SJCRH30 (cell line): ENCODE measurements around the gene SHISA4. TPM values are rescaled to one million over a fixed set of nuclear protein-coding genes. Genes with fewer than 3 reads are reported as not detected.
"Not testable (repeated sequence)": the region's sequence is repeated elsewhere in the genome, so short reads cannot be mapped to it uniquely, and the experiment has no call there.

Experiments
- DNase-seq, 2 experiments: peaks; one replicate each; pipeline ENCODE4 v3.0.0-alpha.2; 2015 to 2020
- H3K27ac ChIP-seq: fragments of 250-450 bp; sonication (Bioruptor Pico); 2 replicates; pipeline ENCODE4 v1.5.1; 2020; ENCODE audit warnings: mild to moderate bottlenecking, moderate library complexity
- H3K27me3 ChIP-seq: fragments of 250-450 bp; sonication (Bioruptor Pico); 2 replicates; pipeline ENCODE4 v1.5.1; 2020; ENCODE audit warnings: mild to moderate bottlenecking, moderate library complexity
- H3K36me3 ChIP-seq: fragments of 250-450 bp; sonication (Bioruptor Pico); 2 replicates; pipeline ENCODE4 v1.5.1; 2020; ENCODE audit warnings: mild to moderate bottlenecking, moderate library complexity
- H3K4me1 ChIP-seq: fragments of 250-450 bp; sonication (Bioruptor Pico); 2 replicates; pipeline ENCODE4 v1.5.1; 2020; ENCODE audit warnings: mild to moderate bottlenecking, moderate library complexity
- H3K4me3 ChIP-seq: fragments of 250-450 bp; sonication (Bioruptor Pico); 2 replicates; pipeline ENCODE4 v1.5.1; 2020; ENCODE audit warnings: mild to moderate bottlenecking, moderate library complexity
- H3K9me3 ChIP-seq: fragments of 250-450 bp; sonication (Bioruptor Pico); replicated peaks from 2 replicates; pipeline ENCODE4 v1.5.1; 2020; ENCODE audit warnings: mild to moderate bottlenecking, moderate library complexity
- total RNA-seq: library from RNA; depleted of rRNA; stranded (reverse); fragments of >200 nt; shearing (Covaris generic); gene quantifications from 2 replicates; pipeline ENCODE4 v1.2.3, GENCODE V29; 2014

Gene SHISA4
- total RNA-seq, 1 experiment from 2014 or later = 3.8 TPM

GRCh38 chr1:201899683-201900429 is 11.2 kb downstream of the SHISA4 start:
- no peak for DNase-seq
- Histone ChIP-seq H3K9me3 (no peaks in the 10 kb centered on the region), H3K4me1 (peaks cover 16% of the 10 kb centered on the region), H3K27me3 (0 out of 2 replicates have a peak, but pooled peaks cover 1% of the 10 kb centered on the region), H3K4me3 (no peak overlapping the region), H3K36me3 (no peaks in the 10 kb centered on the region), H3K27ac (no peak overlapping the region)

DNA sequence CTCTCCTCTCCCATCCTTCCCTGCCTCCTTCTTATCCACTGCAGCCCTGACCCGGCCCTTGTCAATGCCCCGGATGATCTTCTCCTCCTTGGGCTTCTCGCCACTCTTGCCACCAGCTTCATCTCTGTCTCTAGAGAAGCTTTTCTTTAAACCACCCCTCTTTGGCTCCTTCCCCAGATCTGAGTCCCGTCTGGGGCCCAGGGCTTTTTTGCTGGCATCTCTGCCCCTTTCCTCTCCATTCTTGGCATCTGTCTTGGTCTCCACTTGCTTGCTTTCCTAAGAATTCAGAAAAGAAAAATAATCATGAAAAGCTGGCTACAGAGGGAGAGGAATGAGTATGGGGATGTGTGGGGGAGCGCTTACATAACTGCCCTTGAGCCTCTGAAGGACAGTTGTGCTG is 11.8 kb downstream of the SHISA4 start:
- H3K4me3 ChIP-seq = no peak overlapping the region
- no peak for DNase-seq
- no peaks in the 10 kb centered on the region for H3K9me3 ChIP-seq
- H3K36me3 ChIP-seq = no peaks in the 10 kb centered on the region
- peaks cover 16% of the 10 kb centered on the region for H3K4me1 ChIP-seq
- no peak overlapping the region for H3K27ac ChIP-seq
- 0 out of 2 replicates have a peak, but pooled peaks cover 3% of the 10 kb centered on the region for H3K27me3 ChIP-seq

DNA sequence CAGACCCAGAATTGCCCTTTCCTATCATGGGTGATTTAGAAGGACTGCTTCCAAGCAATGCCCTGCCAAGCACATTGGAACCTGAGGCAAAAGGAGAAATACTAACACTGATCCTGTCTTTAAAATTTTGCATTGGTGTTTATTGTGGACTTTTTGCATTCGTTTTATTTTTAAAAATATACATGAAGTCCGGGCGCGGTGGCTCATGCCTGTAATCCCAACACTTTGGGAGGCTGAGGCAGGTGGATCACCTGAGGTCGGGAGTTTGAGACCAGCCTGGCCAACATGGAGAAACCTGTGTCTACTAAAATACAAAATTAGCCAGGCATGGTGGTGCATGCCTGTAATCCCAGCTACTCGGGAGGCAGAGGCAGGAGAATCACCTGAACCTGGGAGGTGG is 12.3 kb downstream of the SHISA4 start:
- H3K27ac ChIP-seq, DNase-seq, H3K4me3 ChIP-seq, H3K36me3 ChIP-seq, H3K27me3 ChIP-seq, H3K9me3 ChIP-seq: not testable (repeated sequence)
- peaks cover 17% of the 10 kb centered on the region for H3K4me1 ChIP-seq

DNA sequence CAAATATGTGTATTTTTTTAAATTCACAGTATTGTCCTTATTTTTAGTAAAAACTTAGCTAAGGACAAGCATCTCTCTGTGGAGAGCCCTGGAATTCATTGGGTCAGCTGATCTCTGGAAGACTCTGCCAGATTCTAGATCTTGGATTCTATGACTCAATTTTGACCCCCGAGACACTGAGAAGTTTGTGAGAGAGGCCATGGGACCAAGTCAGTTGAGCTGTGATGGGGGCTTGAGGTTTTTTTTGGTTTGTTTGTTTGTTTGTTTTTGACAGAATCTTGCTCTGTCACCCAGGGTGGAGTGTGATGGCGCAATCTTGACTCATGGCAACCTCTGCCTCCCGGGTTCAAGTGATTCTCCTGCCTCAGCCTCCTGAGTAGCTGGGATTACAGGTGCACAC is 13.5 kb downstream of the SHISA4 start:
- Histone ChIP-seq H3K27me3 (peaks cover 3% of the 10 kb centered on the region; the same call in 1 of the 2 replicates), H3K4me3 (no peak overlapping the region), H3K27ac (no peak overlapping the region), H3K4me1 (peaks cover 21% of the 10 kb centered on the region), H3K9me3 (no peaks in the 10 kb centered on the region), H3K36me3 (no peaks in the 10 kb centered on the region)
- DNase-seq = no peak

DNA sequence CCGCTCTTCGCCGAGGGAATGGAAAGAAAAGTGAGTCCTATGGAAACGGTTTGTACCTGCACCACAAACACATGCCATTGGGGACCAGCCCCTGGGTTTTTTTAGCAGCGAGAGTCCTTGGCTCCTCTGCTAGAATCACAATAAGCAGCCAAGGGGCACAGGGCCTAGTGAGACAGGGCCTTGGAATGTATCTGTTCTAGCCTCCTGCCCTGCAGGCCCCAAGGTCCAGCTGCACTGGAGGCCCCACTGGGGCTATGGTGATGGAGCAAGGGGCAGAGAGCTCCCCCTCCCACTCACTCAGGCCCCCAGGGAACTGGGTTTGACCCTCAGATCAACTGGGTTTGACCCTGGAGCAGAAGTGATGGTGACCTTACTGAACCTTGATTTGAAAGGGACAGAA is 14.4 kb downstream of the SHISA4 start:
- Histone ChIP-seq H3K4me1 (peaks cover 15% of the 10 kb centered on the region), H3K27me3 (peaks cover 3% of the 10 kb centered on the region; the same call in 1 of the 2 replicates), H3K36me3 (no peaks in the 10 kb centered on the region), H3K27ac (no peak overlapping the region), H3K9me3 (no peaks in the 10 kb centered on the region), H3K4me3 (no peak overlapping the region)
- no peak for DNase-seq

- Histone ChIP-seq H3K27ac (no peak overlapping the region), H3K4me3 (no peak overlapping the region), H3K9me3 (no peaks in the 10 kb centered on the region), H3K4me1 (peaks cover 15% of the 10 kb centered on the region), H3K27me3 (peaks cover 5% of the 10 kb centered on the region; the same call in 1 of the 2 replicates), H3K36me3 (no peaks in the 10 kb centered on the region)
- no peak for DNase-seq
These were observed 15.9 kb downstream of the SHISA4 start for GRCh38 chr1:201904579-201904978.

GRCh38 chr1:201905234-201905890 is 16.7 kb downstream of the SHISA4 start:
- Histone ChIP-seq H3K36me3 (no peaks in the 10 kb centered on the region), H3K27ac (no peak overlapping the region), H3K4me3 (no peak overlapping the region), H3K4me1 (peaks cover 15% of the 10 kb centered on the region), H3K9me3 (no peaks in the 10 kb centered on the region), H3K27me3 (peaks cover 7% of the 10 kb centered on the region; the same call in 1 of the 2 replicates)
- no peak for DNase-seq

- Histone ChIP-seq H3K27me3 (peaks cover 7% of the 10 kb centered on the region; the same call in 1 of the 2 replicates), H3K27ac (no peak overlapping the region), H3K36me3 (no peaks in the 10 kb centered on the region), H3K4me3 (no peak overlapping the region), H3K4me1 (peaks cover 15% of the 10 kb centered on the region), H3K9me3 (no peaks in the 10 kb centered on the region)
- DNase-seq = peak; percentile 86 to 87
These were observed 17.6 kb downstream of the SHISA4 start for GRCh38 chr1:201906336-201906735.

- Histone ChIP-seq H3K36me3 (no peaks in the 10 kb centered on the region), H3K4me1 (peaks cover 15% of the 10 kb centered on the region), H3K9me3 (no peaks in the 10 kb centered on the region), H3K27me3 (peaks cover 7% of the 10 kb centered on the region), H3K27ac (no peak overlapping the region), H3K4me3 (no peak overlapping the region)
- no peak for DNase-seq
These were observed 18.9 kb downstream of the SHISA4 start for GRCh38 chr1:201907621-201908020.

- Histone ChIP-seq H3K27me3 (peaks cover 12% of the 10 kb centered on the region), H3K9me3 (no peaks in the 10 kb centered on the region), H3K27ac (no peak overlapping the region), H3K36me3 (no peaks in the 10 kb centered on the region), H3K4me3 (no peak overlapping the region), H3K4me1 (peaks cover 12% of the 10 kb centered on the region)
- DNase-seq = no peak
These were observed 23.3 kb downstream of the SHISA4 start for GRCh38 chr1:201911826-201912571.

DNA sequence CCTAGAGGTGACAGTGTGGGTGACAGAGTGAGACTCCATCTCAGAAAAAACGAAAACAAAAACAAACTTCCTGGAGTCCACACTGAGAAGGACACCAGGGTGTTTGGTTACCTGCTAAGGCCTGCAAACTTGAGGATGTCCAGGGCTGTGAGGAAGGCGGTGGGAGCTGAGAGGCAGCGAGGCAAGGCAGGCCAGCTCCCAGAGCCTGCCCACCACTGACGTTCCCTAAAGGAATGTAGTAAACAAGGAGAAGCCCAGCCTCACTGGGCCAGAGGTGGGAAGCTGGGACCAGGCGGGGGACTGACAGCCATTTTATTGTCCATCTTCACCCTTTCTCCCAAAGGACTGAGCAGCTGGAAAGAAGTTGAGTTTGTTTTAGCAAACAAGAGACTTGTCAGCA is 24.1 kb downstream of the SHISA4 start:
- H3K27ac ChIP-seq = no peak overlapping the region
- H3K9me3 ChIP-seq = no peaks in the 10 kb centered on the region
- H3K27me3 ChIP-seq = peaks cover 12% of the 10 kb centered on the region
- peaks cover 16% of the 10 kb centered on the region for H3K4me1 ChIP-seq
- no peak for DNase-seq
- H3K4me3 ChIP-seq = no peak overlapping the region
- H3K36me3 ChIP-seq = no peaks in the 10 kb centered on the region

DNA sequence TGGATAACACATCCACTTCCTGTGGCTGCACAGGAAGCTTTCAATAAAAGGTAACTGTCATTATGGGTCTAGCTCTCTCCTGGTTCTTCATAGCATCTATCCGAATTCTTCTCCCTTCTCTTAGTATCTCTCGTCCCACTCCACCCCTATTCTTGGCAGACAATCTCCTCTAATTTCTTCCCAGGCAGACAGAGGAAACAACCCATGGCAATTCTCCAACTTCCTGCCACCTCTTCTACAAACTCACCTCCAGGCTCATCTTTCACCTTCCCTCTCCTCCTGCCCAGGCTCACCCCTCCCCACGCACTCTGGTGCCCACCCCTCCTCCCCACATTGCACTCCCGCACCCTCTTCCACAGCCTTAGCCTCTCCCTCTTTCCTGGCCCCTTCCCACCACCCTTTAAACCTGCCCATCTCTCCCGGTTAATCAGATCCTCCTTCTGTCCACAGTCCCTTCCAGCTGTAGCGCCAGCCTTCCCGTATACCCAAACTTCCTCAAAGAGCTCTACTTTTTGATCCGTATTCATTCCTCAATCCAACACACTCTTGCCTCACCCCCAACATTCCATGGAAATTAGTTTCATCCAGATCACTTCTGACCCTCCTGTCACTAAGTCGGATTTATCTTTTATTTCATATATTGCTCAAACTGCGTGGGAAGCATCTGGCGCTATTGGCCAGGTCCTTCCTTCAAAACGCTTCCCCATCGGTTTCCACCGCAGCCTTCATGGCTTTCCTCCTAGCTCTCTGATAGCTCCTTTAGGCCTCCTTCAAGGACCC is 25.9 kb downstream of the SHISA4 start:
- Histone ChIP-seq H3K9me3 (no peaks in the 10 kb centered on the region), H3K4me3 (no peak overlapping the region), H3K27me3 (peaks cover 9% of the 10 kb centered on the region), H3K4me1 (peaks cover 23% of the 10 kb centered on the region), H3K36me3 (no peaks in the 10 kb centered on the region), H3K27ac (no peak overlapping the region)
- no peak for DNase-seq

DNA sequence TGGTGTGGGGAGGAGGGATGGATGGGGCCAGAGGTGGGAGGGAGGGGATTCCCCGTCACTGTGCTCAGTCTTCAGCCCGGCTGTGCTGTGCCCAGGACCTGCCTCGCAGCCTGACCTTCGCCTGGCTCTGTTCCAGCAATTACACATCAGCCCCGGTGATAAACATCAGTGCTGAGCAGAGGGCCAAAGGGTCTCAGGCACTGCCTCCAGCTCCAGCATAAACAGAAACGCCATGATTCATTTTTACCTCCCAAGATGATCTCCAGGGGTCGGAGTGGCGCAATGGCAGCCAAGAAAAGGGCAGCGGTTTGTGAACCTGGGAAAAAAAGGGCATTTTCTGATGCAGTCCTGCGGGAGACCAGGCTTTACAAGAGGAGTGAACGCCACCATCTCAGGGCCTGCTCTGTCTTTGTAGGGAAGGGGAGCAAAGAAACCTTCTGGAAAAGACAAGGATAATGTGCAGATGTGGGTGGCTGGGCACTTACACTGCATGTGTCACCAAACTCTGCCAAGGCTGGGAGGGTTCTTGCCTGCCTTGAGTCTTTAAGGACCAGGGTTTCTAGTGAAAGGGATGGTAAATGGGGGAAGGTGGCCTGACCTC is 28.1 kb downstream of the SHISA4 start:
- peak overlapping the region; percentile 74 for H3K27ac ChIP-seq

More for the DNA sequence above, 28.1 kb downstream of the SHISA4 start:
- Histone ChIP-seq H3K27me3 (peaks cover 8% of the 10 kb centered on the region), H3K36me3 (no peaks in the 10 kb centered on the region), H3K4me3 (no peak overlapping the region), H3K4me1 (peaks cover 23% of the 10 kb centered on the region), H3K9me3 (no peaks in the 10 kb centered on the region)
- peak; percentile 89 to 90 for DNase-seq
